HG03575 (cell line): ENCODE data around the gene PFKL.

ENCODE experiments used
- ATAC-seq: cut with Tn5 transposase; IDR thresholded peaks from one replicate; pipeline ENCODE4 v1.9.1; 2021; ENCODE audit not compliant: unreplicated experiment, insufficient number of reproducible peaks, low FRiP score; ENCODE audit errors: extremely low read depth

The PFKL gene

DNA sequence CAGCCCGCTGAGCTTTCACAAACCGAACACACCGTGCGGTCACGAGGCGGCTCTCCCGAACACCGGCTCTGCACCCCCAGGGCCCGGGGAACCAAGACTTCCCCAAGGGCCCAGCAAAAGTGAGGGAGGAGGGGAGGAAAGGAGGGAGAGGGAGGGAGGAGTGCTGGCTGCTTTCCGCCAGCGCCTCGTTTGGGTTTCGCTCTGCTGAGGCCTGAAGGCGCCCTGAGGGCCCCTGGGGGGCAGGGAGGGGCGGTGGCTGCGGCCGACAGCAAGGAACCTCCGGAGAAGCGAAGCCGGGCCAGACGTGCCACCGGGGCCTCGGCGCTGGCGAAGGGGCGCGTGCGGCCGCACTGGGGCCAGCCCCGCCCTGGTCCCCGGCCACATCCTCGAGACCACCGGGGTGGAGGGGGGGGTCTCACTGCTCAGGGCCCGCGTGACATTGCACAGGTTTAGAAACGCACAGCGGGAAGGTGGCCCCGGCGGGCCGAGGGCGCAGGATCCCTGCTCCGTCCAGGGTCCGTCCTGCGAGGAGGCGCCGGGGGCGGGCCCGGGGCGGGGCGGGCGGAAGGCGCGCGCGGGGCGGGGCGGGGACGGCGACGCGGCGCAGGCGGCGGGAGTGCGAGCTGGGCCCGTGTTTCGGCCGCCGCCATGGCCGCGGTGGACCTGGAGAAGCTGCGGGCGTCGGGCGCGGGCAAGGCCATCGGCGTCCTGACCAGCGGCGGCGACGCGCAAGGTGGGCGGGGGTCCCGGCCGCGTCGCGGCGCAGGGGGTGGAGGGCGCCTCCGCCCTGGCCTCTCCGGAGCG is at the start of gene PFKL:
TSS of gene PFKL (plus strand) at position 596 of the 804 bp plus-strand sequence. CDS start at position 649, 53 bp downstream.
- no peak for ATAC-seq

DNA sequence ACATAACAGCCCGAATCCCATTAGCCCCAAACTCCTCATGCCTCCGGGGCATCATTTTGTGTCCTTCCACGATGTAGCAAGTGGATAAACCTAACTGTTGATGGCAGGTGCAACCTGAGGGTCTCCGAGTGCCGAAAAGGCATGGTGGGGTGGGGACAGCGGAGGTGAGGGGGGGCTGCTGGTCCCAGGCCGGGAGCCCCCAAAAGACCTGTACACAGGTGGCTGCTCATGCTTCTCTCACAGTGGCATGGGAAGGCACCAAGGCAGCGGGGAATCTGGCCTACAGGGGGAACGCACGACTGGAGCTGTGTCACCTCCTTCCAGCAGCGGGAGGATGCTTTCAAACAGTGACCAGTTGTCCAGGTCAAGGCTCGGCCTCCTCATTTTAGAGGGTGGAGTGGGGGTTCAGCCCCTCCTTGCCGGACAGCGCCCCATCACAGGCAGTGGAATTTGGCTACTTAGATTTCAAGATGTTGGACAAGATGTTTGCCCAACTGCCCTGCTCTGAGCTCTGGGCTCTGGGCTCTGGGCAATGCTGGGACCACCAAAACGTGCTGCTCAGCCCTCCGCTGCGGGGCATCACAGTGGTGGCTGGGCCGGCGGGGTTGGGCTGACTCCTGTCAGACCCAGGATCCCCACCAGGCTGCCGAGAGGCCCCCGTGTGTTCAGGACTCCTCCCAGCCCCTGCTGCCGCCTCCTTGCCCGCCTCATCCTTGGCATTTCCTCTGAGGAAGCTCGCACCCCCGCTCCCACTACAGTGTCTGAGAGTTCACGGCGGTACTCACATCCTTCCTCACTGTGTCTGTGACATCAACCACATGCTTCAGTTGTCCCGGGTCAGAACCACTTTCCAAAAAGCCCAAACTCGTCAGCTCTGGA is 45.8 kb upstream of the PFKL start:
- no peak for ATAC-seq

DNA sequence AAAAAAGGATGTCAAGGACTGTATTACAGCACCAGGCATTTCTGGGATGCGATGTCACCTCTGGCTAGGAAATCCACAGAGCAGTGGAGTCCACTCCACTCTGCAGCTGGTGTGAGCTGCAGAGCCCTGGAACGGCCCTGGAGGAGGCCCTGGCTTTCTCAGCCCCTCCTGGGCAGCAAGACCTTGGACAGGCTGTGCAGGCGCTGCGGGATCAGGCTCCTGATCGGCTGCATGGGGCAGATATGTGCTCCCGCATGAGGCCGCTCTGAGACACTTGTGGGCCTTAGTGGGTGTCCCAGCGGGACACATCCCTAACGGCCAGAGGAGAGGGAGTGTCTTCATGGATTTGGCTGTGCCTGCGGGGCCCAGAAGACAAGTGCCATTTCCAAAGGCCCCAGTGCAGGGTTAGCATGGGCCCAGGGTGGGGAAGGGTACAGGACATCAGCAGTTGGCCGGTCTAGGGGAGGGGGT is 44.3 kb upstream of the PFKL start:
- no peak for ATAC-seq

DNA sequence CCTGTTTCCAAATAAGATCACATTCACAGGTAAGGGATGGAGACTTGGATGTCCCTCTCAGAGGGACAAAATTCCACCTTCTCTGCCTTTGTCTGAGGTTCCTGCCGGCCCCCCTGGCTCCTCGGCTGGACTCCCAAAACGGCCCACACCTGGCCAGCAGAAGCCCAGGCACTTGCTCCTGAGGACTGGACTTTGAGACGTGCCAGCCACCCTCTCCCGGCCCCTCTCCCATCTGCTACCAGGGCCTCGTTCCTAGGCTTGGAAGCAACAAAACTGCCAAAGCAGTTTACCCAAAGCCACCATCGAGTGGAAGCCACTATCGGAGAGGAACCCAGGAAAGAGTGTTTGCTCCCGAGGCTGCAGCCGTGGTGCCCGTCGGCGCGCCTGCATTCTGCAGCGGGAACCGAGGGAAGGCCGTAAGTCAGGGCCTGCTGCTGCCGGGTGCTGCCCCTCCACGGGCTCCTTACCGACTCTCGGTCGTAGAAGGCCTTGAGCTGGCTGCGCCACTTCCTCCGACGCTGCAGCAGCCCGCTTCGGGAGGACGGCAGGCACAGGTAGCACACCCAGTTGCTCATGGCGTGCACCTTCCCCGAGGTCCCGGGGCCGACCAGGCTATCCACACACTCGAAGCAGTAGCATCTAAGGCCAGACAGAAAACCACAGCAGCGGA is 41.7 kb upstream of the PFKL start:
- no peak for ATAC-seq

DNA sequence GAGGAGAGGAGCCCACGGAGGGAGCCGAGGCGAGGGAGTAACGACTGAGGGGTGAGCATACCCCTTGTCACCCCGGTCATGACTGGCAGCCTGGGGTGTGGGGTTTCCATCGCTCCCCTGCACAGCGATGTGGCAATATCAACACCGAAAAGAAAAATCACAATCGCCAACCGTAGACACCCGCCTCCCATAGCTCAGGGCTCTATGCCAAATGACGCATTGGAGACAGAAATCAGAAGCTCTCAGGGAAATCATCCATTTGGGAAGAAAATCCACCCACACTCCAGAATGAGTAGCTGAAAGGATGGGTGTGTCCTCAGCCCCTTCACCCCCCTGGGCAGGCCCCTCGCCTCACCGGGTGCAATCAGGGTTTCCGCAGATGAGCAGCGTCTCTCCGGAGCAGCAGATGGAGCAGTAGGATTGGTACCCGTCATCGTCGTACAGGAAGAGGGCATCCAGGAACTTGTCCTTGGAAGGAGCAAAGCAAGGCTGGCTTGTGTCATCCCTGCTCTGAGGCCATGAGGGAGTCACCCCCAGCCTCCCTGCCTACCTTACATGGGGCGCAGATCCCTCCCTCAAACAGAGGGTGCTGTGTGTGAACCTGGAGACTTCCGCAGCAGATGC is 40.7 kb upstream of the PFKL start:
- no peak for ATAC-seq

DNA sequence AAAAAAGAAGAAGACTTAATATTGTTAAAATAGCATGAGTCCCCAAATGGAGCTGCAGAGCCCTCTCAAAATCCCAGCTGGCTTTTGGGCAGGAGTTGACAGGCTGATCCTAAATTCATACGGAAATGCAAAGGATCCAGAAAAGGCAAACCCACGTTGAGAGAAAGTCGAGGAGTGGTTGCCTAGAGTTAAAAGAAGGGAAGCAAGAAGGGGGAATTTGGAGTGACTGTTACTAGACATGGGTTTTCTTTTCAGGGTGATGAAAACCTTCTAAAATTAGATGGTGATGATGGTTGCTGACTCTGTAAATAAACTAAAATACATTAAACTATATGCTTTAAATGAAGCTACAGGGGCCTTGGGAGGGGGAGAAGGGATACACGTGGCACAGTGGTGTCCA is 39.8 kb upstream of the PFKL start:
- no peak for ATAC-seq

DNA sequence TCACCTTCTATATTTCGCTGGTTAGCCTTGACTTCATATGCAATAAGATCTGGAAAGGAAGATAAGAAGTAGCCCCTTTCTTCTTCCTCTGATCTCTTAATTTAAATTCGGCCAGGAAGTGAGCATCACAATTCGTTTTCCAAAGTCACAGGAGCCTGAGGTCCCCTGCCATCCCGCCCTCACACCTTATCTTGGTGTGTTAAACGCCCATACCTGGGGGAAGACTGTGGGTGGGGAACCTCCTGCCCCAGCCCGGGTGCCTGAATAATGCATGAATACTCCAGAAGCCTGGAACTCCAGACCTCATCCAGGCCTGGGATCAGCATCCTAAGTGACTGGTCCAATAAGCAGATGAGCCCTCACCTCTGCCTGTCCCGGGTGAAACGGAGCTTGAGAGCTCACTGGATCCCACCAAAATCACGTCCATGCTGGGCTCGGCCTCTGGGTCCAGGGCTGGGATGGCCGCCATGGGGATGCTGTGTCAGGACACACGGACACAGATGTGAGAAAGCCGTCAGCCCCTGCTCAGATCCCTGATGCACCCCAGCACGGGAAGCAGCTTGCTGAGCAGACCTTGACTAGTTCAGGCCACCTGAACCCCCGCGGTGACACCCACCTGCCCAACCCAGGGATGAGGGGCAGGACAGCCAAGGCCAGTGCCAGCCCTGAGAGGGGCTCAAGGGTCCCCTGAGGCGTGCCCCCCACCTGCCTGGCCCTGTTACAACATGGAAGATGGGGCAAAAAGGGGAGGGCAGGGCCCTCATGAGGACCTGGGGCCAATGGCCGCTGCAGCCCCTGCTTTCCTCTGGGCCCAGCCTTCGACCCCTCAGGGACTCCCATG is 38.8 kb upstream of the PFKL start:
- ATAC-seq: no peak

DNA sequence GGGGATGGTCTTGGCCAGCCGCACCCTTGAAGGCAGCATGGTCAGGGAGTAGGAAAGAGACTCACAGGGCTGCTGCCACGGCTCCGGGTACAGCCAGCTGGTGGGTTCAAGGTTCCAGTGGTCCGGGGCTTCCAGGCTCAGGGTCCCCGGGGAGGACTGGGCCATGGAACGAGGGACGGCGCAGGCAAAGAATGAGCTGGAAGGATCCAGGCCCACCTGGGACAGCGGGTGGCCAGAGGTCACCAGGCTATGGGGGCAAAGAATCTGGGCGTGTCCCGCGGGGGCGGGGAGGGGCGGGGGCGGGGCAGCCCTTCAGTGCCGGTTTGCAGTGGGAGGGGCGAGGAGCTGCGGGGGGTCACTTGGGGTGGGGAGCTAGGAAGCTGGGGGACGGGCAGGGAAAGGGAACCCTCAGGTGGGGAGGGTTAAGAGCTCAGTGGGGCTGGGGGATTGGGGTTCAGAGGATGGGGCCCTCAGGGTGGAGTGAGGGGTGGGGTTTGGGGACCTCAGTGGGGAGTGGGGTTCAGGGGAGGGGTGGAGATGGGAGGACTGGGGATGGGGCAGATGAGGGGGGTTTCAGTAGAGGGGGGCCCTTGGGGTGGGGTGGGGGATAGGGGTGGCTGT is 38.1 kb upstream of the PFKL start, which contains the start of gene DNMT3L:
TSS of gene DNMT3L (minus strand) at position 223 of the 621 bp plus-strand sequence. CDS start 638 bp downstream, outside the sequence.
- no peak for ATAC-seq

DNA sequence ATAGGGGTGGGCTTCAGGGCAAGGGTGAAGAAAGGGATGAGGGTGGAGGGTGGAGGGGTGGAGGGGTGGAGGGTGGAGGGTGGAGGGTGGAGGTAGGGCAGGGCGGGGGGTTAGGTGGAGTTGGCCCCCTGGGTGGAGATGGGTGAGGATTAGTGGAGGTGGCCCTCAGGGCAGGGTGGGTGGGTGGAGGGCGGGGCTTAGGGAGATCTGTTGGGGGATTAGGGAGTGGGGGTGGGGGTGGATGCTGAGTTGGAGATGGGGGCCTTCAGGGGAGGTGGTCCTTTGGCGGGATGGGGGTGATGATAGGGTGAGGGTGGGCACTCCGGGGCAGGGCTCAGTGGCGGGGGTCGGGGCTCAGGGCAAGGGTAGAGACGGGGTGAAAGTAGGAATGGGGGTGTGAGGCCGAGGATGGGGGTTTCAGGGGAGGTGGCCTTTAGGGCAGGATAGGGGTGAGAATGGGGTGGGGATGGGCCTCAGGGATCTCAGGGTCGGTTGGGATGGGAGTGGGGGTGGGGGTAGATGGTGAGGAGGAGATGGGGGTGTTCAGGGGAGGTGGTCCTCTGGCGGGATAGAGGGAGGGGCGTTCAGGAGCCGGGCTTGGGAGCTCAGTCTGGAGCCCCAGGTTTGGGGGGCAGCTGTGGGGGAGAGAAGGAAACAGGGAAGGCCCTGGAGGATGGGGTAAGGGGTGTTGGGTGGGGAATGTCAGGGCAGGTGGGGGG is 37.4 kb upstream of the PFKL start:
- no peak for ATAC-seq

DNA sequence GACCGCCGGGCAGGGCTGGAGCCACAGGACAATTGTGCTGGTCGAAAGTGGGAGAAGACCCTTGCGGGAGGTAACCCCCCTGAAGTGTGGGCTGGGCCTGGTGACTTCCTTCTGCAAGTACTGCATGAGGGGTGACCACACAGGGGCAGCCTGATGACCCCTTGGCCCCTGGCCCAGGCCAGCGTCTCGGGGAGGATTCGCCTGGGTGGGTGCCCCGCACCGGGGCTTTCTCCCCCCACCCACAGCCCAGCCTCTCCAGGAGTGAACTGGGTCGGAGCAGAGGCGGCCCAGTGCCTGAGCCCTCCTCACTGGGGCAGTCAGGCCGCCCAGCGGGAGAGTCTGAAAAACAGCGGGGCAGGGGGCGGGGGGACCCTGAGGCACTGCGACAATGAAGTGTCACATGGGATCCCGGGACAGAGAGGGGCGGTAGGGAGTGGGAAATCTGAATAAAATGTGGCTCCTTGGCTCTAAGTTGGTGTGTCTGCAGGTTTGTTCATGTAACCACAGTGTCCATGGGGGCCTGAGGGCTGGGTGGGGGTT is 36.6 kb upstream of the PFKL start:
- no peak for ATAC-seq

DNA sequence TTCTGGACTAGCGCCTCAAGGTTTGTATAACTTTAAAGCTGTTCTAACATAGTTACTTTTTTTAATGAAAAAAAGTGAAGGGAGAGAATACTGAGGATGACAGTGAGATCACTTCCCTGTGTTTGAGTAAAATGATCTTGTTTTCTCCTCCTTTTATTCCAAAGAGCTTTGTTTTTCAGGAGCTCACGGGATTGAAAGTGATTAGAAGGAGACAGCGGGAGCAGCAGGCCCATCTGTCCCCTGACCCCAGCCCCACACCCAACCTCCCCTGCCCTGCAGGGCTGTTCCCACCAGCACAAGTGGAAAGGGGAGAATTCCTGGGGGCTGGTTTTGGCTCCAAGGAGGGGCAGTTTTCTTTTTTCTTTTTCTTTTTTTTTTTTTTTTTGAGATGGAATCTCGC is 36.1 kb upstream of the PFKL start:
- ATAC-seq: no peak

DNA sequence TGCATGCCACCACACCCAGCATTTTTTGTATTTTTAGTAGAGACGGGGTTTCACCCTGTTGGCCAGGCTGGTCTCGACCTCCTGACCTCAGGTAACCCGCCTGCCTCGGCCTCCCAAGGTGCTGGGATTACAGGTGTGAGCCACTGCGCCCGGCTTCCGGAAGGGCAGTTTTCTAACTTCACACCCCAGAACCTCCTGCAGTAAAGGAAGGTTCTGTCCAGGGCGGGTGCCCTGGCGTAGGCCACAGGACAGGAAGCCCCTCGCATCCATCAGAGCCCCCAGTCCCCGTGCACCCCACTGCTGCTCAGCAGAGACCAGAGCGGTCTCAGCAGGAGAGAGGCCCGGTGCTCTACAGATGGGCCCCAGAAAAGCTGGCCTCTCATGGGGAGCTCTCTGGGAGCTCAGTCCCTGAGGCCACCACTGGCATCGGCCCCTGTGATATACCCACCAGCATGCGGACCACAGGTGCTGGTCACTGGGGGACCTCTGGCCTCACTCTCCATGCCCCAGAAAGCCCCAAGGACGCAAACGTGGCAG is 34.1 kb upstream of the PFKL start:
- no peak for ATAC-seq

DNA sequence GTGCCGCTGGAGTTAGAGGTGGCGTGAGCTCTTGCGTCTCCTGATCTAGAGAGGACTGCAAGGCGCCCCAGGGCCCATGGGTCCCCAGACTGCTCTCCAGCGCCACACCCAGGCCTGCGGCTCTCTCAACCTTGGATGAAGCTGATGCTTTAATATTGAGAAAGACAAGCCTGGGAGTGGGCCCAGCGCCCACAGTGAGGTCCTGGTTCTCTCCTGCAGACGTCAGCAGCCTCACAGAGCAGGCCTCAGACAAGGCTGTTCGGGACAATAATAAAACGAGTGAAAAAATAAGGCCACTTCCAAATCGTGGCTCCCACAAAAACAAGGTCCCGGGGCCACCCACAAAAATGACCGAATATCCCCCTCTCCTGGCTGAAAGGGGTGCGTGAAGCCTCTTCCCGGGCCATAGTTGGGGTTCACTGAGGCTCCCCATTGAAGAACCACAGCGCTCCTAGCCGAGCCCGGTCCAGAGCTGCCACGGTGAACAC is 32.2 kb upstream of the PFKL start:
- no peak for ATAC-seq

DNA sequence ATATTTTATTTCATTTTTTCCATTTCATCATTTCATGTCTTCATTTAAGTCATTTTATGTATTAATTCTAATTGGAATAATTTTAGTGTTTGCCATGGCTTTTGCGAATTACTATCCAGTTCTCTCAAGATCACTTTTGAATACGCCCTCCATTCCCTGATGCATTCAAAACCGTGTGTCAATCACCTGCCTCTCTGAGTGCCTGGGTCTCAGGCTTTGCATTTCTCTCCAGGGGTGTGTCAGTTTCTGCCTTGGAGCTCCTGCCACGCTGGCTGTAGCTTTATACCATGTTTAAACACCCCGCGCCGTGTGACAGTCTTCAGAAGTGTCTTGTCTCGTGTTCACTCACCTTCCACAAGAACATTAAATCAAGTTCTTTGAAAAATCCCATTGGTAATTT is 30.8 kb upstream of the PFKL start:
- ATAC-seq: no peak

DNA sequence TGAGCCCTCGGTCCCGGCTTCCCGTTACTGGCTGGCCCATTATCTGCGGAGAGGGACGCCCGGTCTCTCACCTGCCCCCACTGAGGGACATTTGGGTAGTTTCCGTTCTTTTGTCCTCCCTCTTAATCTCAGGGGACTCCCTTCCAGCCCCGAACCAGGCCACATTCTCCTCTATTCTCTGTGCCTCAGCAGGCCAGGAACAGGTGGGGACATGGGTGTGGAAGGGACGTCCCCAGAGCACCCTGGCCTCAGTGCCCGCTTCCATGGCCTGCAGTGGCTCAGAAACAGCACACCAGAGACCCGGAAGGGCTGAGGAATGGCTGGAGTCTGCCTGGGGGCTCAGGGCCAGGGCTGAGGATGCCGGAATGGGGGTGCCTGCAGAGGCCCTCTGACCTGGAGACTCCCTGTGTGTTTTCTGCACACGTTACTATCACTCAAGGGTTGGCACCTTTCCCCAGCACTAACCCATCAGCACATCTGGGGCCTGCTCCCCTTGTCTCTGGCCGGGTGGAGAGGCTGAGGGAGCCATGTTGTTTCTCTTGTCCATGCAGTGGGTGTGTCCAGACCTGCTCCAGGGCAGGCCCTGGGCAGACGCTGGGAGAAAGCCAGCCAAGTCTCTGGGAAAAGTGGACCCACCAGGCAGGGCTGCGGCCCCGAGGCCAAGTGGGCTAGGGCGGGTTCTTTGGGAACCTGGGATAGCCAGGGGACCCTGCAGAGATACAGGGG is 28.1 kb upstream of the PFKL start:
- no peak for ATAC-seq

DNA sequence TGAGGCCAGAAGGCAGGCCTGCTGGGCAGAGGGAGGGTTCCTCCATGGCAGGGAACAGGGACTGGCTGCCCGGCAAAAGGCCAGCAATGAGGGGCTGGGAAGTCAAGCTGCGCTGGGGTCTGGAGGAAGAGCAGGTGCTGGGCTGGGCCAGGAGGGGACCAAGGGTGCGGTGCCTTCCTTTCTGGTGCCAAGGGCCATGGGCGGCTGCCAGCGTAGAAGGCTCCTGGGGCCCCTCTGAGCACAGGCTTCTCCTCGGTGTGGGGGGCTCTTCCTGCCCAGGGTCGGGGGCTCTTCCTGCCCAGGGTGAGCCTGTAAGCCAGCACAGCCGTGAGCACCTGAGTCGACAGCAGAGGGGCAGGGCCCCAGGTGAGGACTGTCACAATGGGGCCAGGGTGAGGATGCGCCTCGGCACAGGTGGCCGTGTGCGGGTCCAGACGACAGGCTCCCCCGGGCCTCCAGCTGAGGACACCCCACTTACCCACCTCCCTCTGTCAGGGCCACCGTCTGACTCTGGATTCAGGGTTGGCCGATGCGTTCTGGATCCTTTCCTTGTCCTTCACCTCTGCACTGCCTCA is 27.5 kb upstream of the PFKL start:
- ATAC-seq: no peak
